Lower leg skin (tissue), 3 donors: ENCODE results near the gene LILRB5.

Experiments used
- POLR2A ChIP-seq, 2 donors: fragments of 450-650 bp; IDR thresholded peaks; one replicate each; pipeline ENCODE4 v1.6.1; 2016 to 2017; ENCODE audit warnings: antibody characterized with exemption in 2 of 2, mild to moderate bottlenecking in 1 of 2, moderate library complexity in 1 of 2
- TF ChIP-seq, protein P1 (sequence below), 3 donors: fragments of 450-650 bp; IDR thresholded peaks; one replicate each; pipeline ENCODE4 v1.5.1; 2016; ENCODE audit warnings: antibody characterized with exemption in 3 of 3, mild to moderate bottlenecking in 3 of 3, moderate library complexity in 2 of 3

DNA sequence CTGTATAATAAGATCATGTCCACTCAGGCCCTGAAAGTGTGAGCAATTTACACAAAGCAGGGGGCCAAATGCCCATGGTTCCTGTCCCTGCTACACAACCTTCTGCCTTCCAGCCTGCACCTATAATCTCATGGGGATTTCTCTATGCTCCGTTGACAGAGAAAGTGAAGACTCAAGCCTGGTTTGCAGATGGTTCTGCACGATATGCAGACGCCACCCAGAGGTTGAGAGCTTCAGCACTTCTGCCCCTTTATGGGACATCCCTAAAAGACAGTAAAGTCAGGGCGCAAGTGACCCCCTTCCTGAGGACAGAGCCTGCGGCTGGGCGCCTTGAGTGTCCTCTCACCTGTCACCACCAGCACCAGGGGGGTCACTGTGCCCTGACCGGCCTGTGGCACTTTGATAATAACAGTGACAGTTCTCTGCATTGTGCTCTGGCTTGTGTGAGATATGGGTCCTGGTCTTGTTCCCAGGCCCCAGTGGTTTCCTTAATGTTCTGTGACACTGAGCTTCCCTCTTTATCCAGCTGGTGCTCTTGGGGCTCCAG, 40.8 kb upstream of the LILRB5 start:
- TF ChIP-seq, protein P1, sequence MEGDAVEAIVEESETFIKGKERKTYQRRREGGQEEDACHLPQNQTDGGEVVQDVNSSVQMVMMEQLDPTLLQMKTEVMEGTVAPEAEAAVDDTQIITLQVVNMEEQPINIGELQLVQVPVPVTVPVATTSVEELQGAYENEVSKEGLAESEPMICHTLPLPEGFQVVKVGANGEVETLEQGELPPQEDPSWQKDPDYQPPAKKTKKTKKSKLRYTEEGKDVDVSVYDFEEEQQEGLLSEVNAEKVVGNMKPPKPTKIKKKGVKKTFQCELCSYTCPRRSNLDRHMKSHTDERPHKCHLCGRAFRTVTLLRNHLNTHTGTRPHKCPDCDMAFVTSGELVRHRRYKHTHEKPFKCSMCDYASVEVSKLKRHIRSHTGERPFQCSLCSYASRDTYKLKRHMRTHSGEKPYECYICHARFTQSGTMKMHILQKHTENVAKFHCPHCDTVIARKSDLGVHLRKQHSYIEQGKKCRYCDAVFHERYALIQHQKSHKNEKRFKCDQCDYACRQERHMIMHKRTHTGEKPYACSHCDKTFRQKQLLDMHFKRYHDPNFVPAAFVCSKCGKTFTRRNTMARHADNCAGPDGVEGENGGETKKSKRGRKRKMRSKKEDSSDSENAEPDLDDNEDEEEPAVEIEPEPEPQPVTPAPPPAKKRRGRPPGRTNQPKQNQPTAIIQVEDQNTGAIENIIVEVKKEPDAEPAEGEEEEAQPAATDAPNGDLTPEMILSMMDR (IDR thresholded peaks at IDR 0.05): no peak
- no peak for TF ChIP-seq POLR2A (IDR thresholded peaks at IDR 0.05)
